Caco-2 (cell line): ENCODE data around the gene ADGRA1. TPM values are rescaled to one million over a fixed set of nuclear protein-coding genes. Genes with fewer than 3 reads are reported as not detected.

ENCODE experiments used
- BruUV-seq: library from RNA; stranded (reverse); fragments of 400-500 nt; replicated peaks from 2 replicates; lab custom pipeline; 2021; lab: Mats Ljungman, UMichigan
- CTCF ChIA-PET: fragments of 300-600 bp; sonication (Branson Sonifier 250); formaldehyde crosslinking; loops from one replicate; lab custom pipeline; 2022; ENCODE audit warnings: antibody characterized with exemption; lab: Charles Lee
- POLR2A ChIA-PET: fragments of 300-600 bp; sonication (Branson Sonifier 250); formaldehyde crosslinking; loops from one replicate; lab custom pipeline; 2022; ENCODE audit warnings: antibody characterized with exemption; lab: Charles Lee
- DNase-seq, 2 experiments: peaks; one replicate each; pipeline versions ENCODE4 v3.0.0 to v3.0.0-alpha.2; 2020 to 2022
- H3K27me3 ChIP-seq: replicated peaks from 2 replicates; pipeline ENCODE4 v1.6.0; 2011; ENCODE audit warnings: low read length; ENCODE audit not compliant: control insufficient read depth, insufficient read depth
- H3K36me3 ChIP-seq: 2 replicates; pipeline ENCODE4 v1.5.1; 2011; ENCODE audit warnings: low read length; ENCODE audit not compliant: control insufficient read depth, insufficient read depth
- H3K4me1 ChIP-seq: fragments of 250-450 bp; sonication (Bioruptor Pico); 2 replicates; pipeline ENCODE4 v1.5.1; 2020; ENCODE audit warnings: mild to moderate bottlenecking
- H3K4me3 ChIP-seq: 2 replicates; pipeline ENCODE4 v1.5.1; 2011; ENCODE audit warnings: low read depth, mild to moderate bottlenecking, control low read depth, low read length
- H3K9me3 ChIP-seq: fragments of 250-450 bp; sonication (Bioruptor Pico); 2 replicates; pipeline ENCODE4 v1.5.1; 2020; ENCODE audit warnings: mild to moderate bottlenecking, moderate library complexity
- H3K27ac Mint-ChIP-seq: one replicate; pipeline ENCODE4 v1.8.0; 2022; ENCODE audit warnings: mixed read lengths; ENCODE audit not compliant: unreplicated experiment
- H3K27me3 Mint-ChIP-seq: one replicate; pipeline ENCODE4 v1.8.0; 2022; ENCODE audit warnings: mixed read lengths; ENCODE audit not compliant: insufficient read depth, unreplicated experiment
- H3K36me3 Mint-ChIP-seq: one replicate; pipeline ENCODE4 v1.8.0; 2022; ENCODE audit warnings: mild to moderate bottlenecking, mixed read lengths; ENCODE audit not compliant: insufficient read depth, unreplicated experiment
- H3K4me1 Mint-ChIP-seq: one replicate; pipeline ENCODE4 v1.8.0; 2022; ENCODE audit warnings: low read depth, mixed read lengths; ENCODE audit not compliant: unreplicated experiment
- H3K4me3 Mint-ChIP-seq: one replicate; pipeline ENCODE4 v1.8.0; 2022; ENCODE audit warnings: mild to moderate bottlenecking, moderate library complexity, mixed read lengths; ENCODE audit not compliant: unreplicated experiment
- H3K9me3 Mint-ChIP-seq: one replicate; pipeline ENCODE4 v1.8.0; 2022; ENCODE audit warnings: mixed read lengths; ENCODE audit not compliant: unreplicated experiment
- CTCF ChIP-seq, 2 experiments: fragments of 200-600 bp in 1 of 2; IDR thresholded peaks; 1 replicate in 1 of 2; 2 replicates in 1 of 2; pipeline versions ENCODE4 v1.5.1 to v1.8.0; 2011 to 2022; ENCODE audit warnings: antibody characterized with exemption in 1 of 2, control low read depth in 1 of 2, inconsistent platforms in 1 of 2, low read depth in 1 of 2, low read length in 1 of 2, mild to moderate bottlenecking in 1 of 2, moderate library complexity in 1 of 2; ENCODE audit not compliant: insufficient read depth in 1 of 2, severe bottlenecking in 1 of 2, unreplicated experiment in 1 of 2
- intact Hi-C: fragments of 100-400 bp; cut with micrococcal nuclease; formaldehyde crosslinking; loops from one replicate; pipeline ENCODE4 v1.10.0; 2022; ENCODE audit not compliant: unreplicated experiment
- total RNA-seq: library from RNA; stranded (reverse); gene quantifications from 2 replicates; pipeline ENCODE4 v1.2.3, GENCODE V29; 2022

The ADGRA1 gene
- total RNA-seq, 1 experiment from 2014 or later = not detected

- Histone ChIP-seq H3K4me3 (no peak overlapping the region), H3K4me1 (peaks cover 14% of the 10 kb centered on the region; the same call in 1 of the 2 replicates), H3K36me3 (no peaks in the 10 kb centered on the region), H3K27me3 (peaks cover 7% of the 10 kb centered on the region), H3K9me3 (no peaks in the 10 kb centered on the region; the same call in 1 of the 2 replicates)
- Mint-ChIP-seq H3K27me3 (peaks cover 39% of the 10 kb centered on the region), H3K27ac (no peak overlapping the region), H3K4me1 (no peaks in the 10 kb centered on the region), H3K36me3 (no peaks in the 10 kb centered on the region), H3K9me3 (no peaks in the 10 kb centered on the region), H3K4me3 (no peak overlapping the region)
- ChIA-PET CTCF (no interaction called here), POLR2A (no interaction called here)
- no TSS peak for BruUV-seq
- no peak for TF ChIP-seq CTCF (IDR thresholded peaks at IDR 0.05; ENCODE audit: insufficient read depth in 1 of 2, low read depth in 1 of 2, low read length in 1 of 2, severe bottlenecking in 1 of 2, unreplicated experiment in 1 of 2)
- intact Hi-C loops = no loop called here
- DNase-seq = no peak
These were observed 2.4 kb downstream of the ADGRA1 start for GRCh38 chr10:133090101-133090500.

DNA sequence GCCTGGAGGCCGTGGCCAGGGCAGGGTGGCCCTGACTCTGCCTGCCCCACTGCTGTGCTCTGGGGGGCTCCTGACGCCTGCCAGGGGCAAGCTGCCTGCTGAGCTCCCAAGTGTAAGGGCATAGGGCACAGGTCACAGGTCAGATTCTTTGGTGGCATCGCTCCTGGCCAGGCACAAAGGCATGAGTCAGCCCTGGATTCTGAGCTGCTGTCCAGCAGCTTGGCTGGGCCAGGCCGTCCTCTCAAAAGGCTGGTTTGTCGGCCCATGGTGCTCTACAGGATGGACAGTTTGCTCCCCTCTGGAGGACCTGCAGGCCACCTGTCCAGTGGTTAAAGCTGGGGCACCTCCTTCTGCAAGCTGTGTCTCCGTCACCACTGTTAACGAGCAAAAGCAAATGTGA is 2.9 kb downstream of the ADGRA1 start:
- Mint-ChIP-seq H3K27ac (no peak overlapping the region), H3K4me3 (no peak overlapping the region), H3K27me3 (peaks cover 38% of the 10 kb centered on the region), H3K4me1 (no peaks in the 10 kb centered on the region), H3K36me3 (no peaks in the 10 kb centered on the region), H3K9me3 (no peaks in the 10 kb centered on the region)
- DNase-seq = no peak
- H3K36me3 ChIP-seq = no peaks in the 10 kb centered on the region
- peaks cover 7% of the 10 kb centered on the region for H3K27me3 ChIP-seq
- no peaks in the 10 kb centered on the region; the same call in 1 of the 2 replicates for H3K9me3 ChIP-seq
- no peak overlapping the region for H3K4me3 ChIP-seq
- intact Hi-C loops = no loop called here
- ChIA-PET CTCF (no interaction called here), POLR2A (no interaction called here)
- no TSS peak for BruUV-seq
- peaks cover 14% of the 10 kb centered on the region; the same call in 1 of the 2 replicates for H3K4me1 ChIP-seq
- TF ChIP-seq CTCF (IDR thresholded peaks at IDR 0.05; ENCODE audit: insufficient read depth in 1 of 2, low read depth in 1 of 2, low read length in 1 of 2, severe bottlenecking in 1 of 2, unreplicated experiment in 1 of 2) = no peak

- no peak overlapping the region for H3K27ac Mint-ChIP-seq
These were observed 3.6 kb downstream of the ADGRA1 start for GRCh38 chr10:133091316-133091715.

More at GRCh38 chr10:133091316-133091715, 3.6 kb downstream of the ADGRA1 start:
- Mint-ChIP-seq H3K36me3 (peaks cover 2% of the 10 kb centered on the region), H3K4me3 (no peak overlapping the region), H3K9me3 (no peaks in the 10 kb centered on the region), H3K27me3 (peaks cover 42% of the 10 kb centered on the region), H3K4me1 (no peaks in the 10 kb centered on the region)
- TF ChIP-seq CTCF (IDR thresholded peaks at IDR 0.05; ENCODE audit: insufficient read depth in 1 of 2, low read depth in 1 of 2, low read length in 1 of 2, severe bottlenecking in 1 of 2, unreplicated experiment in 1 of 2) = no peak
- DNase-seq = no peak
- Histone ChIP-seq H3K4me3 (no peak overlapping the region), H3K36me3 (no peaks in the 10 kb centered on the region), H3K4me1 (peaks cover 14% of the 10 kb centered on the region; the same call in 1 of the 2 replicates), H3K9me3 (no peaks in the 10 kb centered on the region; the same call in 1 of the 2 replicates), H3K27me3 (peaks cover 7% of the 10 kb centered on the region)
- intact Hi-C loops = no loop called here
- ChIA-PET CTCF (interaction anchor here (0.6 kb wide), 1 partner anchor 52 kb away, joined by 3 read pairs; no protein-coding TSS in a partner anchor), POLR2A (no interaction called here)
- no TSS peak for BruUV-seq
